HG03139 (cell line): Measurements from ENCODE around the gene RXRB.

Experiments used
- ATAC-seq: cut with Tn5 transposase; IDR thresholded peaks from one replicate; pipeline ENCODE4 v1.9.1; 2021; ENCODE audit not compliant: unreplicated experiment

The RXRB gene

DNA sequence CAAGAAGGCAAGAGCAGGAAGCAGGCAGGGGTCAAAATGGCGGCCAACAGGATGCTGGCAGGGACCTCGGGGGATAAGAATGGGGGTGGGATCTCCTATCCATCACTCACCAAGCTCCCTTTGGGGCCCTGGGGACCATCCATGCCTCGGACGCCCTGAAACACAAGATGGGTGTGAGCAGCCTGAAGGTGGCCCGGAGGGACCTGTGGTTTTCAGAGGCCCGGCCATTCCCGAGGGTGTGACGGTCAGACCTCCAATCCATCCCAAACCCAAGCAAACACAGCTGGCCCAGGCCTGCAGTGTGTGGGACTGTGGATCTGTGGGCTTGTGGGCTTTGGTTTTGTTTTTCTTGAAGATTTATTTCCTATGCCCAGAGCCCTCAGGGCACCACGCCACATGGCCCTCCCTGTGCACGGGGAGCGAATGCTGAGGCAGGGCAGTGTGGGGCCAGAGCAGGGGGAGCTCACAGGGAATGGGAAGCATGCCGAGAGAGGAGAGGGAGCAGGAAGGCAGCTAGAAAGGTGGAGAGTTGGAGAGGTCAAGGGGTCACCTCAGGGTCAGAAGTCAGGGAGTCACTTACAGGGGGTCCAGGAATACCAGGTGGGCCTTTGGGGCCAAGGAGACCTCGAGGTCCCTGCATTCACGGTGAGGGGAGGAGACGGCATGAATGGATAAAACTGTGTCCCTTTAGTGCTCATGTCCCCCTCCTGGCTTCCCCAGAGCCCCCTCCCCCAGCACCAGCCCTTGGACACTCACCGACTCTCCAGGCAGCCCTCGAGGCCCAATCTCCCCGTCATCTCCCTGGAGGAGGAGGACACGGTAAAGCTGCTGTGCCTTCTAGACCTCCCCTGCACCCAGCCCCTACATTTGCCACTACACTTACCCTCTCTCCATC is 22.7 kb downstream of the RXRB start:
- ATAC-seq, result no peak

DNA sequence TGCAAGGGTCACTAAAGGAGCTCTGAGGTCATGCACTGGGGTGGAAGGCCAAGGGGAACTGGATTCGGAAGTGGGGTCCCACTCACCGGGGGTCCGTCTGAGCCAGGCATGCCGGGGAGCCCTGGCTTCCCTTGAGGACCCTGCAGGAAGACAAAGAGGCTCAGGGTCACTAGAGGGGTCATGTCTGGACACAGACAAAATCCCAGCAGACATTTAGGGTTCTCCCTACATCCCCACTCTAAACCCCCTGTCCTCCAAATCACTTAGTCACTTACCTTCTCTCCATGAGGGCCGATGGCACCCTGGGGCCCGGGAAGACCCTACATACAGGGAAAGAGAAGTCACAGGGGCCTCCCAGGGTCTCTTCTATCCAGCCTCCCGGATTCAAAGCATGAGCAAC is 23.6 kb downstream of the RXRB start:
- no peak for ATAC-seq

DNA sequence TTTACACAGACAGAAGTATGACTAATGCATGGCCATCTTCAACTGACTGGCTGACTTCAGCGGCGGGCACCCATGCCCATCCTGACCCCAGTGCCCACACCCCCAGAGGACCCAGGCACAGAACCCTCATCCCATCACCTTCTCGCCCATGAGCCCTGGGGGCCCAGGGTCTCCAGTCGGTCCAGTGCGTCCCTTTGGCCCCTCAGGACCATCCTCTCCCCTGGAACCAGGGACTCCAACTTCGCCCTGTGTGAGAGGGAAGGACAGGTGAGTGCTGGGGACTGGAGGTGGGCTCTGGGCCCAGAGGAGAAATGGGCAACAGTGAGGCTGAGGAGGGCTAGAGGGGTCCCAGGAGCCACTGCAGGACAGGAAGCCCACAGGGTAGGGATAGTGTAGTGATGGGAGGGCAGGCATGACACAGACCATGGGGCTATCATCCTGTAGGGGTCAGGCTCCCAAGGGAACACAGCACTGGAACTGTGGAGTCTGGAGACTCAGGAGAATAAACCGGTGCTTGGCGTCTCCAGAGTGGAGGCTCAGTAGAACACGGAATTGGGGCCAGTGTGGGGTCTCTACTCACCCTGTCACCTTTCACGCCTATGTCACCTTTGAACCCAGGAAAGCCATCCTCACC is 24.9 kb downstream of the RXRB start:
- no peak for ATAC-seq

DNA sequence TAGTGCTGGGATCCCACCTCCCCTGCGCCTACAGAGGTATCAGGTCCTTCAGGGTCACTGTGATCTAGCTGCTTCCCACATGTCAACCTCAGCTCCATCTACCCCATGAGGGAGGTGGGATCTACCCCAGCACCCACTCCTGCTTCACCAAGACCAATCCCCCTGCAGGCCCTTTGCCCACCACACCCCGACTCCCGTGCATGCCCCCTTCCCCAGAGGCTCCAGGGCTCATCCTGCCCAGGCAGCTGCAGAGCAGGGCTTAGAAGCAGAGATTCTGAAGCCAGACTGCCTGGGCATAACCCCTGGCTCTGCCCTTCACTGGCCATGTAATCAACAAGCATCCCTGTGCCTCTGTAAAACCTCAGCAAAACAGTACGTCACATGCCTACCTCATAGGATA is 25.7 kb downstream of the RXRB start:
- no peak for ATAC-seq

DNA sequence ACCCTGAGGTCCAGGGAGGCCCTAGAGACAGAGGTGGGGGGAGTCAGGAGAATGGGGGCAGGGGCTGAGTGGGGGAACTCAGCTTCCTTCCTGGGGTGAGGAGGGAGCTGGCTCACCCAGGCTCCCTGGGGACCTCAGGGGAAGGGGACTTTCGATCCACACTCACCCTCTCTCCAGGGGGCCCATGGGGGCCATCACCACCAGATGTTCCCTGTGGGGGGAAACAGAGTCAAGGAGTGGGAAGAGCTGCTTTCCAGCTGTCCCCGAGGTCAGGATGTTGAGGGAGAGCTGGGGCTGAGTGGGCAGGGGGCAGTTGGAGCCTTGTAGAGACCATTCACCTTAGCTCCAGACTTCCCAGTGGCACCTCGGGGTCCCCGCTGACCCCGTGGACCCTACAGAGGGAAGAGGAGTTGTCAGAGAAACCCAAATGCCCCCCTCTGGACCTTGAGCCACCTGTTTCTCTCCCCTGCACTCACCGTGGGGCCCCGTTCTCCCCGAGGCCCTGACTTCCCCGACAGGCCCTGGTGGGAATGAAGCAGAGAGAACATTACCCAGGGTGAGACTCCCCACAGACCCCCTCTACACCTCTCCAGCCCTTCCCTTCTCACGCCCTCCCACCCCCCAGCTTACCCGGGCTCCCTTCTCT is 26.8 kb downstream of the RXRB start:
- ATAC-seq, result no peak

DNA sequence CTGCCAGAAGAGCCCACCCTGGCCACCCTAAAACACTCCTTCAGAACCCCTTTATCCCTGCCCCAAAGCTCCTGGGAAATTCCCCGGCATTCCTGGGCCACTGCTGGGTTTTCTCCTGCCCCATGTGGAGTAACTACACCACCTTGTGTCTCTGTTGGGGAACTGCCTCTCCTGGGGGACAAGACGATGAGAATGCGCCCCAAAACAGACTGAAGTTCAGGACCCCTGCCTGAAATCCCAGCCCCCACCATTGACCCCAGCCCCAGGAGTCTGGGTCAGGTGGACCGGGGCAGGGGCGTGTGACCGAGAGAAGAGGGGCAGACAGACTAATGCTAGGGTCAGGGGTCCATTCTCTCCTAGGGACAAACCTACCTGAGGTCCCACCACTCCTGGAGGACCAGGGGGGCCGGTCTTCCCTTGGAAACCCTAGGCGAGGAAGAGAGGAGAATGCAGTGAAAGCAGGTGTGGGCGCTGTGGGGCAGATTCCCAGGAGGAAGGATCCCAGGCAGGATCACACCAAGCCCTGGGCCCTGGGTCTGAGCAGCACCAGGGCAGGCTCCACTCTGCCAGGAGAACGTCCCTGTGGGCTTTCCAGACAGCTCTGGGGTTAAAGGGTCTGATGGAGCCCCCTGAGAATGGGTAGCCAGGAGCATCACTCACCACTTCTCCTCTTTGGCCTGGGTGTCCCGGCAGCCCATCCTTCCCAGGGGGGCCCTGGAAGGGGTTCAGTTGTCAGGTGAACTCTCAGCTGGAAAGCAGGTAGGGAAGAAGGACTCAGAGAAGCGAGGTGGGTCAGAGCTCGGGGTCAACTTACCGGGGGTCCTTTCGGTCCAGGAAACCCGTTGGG is 27.6 kb downstream of the RXRB start:
- ATAC-seq, result no peak

DNA sequence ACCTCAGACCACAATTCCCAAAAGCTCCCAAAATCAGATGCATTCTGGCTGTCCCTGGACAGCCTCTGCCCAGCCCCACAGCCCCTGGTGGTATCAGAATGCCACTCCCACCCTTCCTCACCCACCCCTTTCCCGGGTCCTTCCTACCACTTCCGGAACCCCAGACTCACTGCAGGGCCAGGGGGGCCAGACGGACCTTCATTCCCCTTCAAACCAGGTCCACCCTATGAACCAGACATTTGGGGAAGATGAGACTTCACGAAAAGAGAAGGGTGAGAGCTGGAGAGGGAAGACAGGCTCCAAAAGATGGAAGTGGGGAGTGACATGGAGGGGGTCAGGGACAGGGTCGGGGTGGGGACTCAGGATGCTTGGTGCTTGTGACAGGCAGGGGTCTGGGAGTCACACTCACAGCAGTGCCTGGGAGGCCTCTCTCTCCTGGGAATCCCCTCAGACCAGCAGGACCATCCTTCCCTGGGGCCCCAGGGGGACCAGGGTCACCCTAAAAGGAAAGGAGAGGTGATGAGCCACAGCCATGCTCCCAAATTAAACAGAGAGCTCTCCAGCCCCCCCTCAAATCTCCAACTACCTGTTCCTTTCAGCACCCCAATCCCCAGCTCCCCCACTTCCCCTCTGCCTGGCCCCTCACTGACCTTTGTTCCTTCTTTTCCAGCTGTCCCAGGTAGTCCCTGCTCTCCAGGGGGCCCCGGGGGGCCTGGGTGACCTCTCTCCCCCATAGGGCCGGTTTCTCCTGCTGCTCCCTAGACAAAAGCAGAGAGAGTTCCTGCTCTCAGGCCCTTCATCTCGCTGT is 28.4 kb downstream of the RXRB start:
- ATAC-seq, result no peak

DNA sequence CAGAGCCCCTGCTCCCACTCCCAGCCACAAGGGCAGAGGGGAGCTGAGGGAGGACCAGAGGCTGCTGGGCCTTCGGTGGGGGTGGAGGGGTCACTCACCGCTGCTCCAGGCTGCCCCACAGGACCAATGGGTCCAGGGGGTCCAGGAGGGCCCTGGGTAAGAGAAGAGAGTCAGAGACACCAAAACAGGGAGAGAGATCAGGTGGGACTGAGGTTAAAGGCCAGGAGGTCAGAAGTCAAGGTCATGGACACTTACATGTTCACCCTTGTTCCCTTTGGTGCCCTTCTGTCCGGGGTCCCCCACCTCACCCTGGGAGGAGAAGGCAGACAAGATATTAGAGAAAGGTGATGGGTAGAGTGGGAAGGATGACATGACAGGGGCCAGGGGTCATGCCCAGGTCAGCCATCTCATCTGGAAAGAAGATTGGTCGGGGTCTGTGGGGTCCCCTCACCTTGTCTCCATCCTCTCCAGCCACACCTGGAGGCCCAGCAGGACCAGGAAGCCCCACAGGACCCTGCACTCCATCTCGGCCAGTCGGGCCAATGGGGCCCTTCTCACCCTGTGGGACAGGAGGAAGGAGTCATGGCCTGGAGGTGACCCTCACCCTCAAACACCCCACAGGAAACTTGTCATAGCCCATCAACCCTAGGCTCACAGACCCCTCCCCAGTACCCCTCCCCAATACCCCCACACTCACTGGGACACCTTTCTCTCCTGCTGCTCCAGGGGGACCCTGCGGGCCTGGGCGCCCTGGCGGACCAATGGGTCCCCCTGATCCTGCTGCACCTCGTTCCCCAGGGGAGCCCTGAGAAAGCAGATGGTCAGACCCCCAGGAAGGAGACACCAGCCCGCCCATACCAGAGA is 29.2 kb downstream of the RXRB start:
- no peak for ATAC-seq

DNA sequence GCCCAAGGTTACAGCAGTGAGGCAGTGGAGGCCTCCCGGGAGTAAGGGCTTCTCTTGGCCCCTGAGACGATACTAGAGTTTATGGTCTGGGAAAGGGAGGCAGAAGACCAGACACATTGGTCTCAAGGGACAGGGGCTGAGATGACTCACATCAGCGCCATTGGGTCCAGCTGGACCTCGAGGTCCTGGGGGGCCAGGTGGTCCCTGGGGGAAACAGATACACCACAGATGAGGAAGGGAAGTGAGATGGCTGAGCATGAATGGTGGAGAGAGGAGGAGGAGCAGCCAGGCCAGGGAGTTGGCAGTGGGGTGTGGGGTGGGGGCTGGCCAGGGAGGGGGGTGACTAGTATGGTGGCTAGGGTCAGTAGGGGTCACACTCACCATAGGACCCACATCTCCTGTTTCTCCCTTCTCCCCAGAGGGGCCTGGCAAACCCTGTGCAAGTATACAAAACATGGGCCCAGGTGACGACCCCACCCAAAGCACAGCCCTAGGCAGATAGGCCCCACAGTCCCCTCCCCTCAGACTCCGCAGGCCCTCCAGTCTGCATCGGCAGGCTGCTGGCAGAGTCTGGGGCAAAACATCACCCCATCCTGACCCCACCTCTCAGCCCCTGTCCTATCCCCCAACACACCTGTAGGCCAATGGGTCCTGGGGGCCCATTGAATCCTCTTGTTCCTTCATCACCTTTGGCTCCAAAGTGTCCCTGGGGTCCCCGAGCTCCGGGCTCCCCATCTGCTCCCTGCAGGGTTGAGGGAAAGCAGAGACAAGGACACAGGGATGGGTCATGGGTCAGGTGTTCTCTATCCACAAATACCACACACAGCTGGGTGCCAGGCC is 30.1 kb downstream of the RXRB start:
- no peak for ATAC-seq

DNA sequence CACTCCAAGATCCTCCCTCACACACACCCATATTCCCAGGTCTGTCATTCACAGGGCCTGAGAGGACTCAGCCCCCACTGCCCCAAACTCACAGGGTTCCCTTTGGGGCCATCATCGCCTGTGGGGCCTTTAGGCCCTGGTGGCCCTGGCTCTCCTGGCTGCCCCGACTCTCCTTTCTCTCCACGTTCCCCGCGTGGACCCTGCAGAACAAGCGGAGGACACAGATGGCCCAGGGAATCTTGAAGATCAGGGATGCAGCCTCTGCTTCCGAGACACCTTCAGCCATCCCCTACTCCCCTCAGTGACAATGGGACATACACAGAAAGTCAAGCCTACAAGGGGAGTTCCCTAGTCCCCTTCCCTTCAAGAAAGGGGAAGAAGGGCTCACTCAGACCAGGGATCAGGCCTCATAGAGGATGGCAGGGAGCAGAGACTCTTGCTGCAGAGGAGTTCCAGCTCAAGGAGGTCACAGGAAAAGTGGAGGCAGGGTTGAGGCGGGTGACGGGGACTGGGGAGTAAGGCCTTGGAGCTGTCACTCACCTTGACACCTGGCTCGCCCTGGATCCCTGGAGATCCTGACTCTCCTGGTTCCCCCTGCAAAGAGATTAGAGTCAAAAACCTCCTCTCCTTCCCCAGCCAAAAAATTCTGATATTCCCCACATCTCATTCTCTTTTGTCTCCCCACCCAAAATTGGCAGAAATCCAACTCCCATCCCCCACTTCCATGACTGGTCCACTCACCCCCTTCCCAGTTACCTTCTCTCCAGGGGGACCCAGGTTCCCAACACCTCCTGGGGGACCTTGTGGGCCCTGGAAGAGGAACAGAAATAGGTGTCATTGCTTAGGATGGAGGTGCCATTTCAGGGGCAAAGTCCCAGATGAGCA is 30.9 kb downstream of the RXRB start:
- no peak for ATAC-seq

DNA sequence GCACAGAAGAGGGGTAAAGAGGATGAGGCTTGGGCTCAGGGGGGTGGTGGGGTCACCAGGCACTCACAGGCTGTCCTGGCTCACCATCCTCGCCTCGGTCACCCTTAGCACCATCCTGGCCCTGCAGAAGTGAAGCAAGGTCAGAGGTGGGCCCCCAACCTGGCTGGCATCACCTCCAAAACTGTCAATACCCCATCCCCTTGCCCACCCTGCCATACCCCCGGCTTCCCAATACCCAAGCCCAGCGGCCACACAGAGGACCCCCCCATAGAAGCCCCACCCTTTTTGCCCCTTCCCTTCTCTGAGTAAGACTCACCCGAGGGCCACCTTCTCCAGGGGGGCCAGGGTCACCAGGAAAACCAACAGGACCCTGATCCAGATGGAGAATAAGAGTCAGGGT is 31.8 kb downstream of the RXRB start:
- no peak for ATAC-seq

DNA sequence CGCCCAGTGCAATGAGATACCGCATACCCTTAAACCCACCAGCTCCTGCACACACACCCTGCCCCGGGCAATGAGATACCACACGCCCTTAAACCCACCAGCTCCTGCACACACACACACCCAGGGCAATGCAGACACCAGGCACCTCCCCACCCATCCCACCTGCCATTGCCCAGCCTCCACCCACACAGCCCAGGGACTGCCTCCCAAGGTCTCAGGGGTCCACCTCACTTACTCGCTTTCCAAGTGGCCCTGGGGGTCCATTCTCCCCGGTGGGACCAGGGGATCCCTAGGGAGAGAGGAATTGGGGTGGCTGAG is 32.2 kb downstream of the RXRB start:
- no peak for ATAC-seq

DNA sequence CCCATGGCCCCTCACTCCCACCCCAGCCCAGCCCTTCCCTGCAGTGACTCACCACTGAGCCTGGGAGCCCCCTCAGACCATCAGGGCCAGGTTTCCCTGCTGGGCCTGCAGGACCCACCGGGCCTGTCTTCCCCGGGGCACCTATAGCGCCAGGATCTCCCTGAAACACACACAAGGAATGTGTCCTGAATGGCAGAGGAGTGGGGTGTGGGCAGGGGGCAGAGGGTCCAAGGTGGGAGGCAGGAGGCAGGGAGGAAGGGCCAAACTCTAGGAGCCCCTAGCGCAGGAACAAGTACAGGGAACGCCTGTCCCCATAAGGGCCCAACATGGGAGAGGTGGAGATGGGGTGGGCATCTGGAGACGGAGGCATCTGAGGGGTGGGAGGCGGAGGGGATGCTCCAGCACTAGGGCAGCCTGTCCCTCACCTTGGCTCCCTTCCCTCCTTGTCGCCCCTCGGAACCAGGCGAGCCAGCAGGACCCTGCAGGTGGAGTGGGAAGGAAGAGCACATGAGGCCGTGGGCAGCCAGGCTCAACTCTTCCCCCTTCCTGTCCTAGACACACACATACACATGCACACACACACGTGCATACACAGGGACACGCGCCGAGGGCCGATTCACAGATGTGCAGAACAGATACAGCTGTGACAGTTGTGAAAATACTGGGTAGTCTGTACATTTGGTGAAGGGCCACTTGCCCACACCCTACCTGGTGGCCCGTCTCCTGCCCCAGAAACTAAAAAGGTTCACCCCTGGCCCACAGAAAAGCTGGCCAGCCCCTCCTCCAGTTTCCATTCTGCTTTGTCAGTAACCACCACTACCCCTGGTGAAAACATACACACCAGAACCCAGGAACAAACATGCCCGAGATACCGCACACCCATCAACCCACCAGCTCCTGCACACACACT is 32.8 kb downstream of the RXRB start:
- no peak for ATAC-seq

DNA sequence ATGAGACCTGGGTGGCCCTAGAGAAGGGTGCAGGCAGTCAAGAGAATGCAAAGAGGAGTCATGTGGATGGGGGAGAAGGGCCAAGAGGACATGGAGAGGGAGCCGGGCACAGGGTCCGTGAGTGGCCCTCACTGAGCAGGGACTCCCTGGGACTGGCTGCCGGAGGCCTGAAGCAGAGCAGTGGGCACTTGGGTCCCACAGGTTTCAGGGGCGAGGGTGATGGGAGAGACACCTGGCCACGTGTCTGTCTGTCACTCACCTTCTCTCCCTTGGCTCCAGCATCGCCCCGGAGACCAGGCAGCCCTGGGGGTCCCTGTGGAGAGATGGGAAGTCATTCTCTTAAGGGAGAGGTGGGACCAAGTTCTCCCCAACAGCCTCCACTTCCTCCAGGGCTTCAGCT is 33.7 kb downstream of the RXRB start:
- no peak for ATAC-seq

DNA sequence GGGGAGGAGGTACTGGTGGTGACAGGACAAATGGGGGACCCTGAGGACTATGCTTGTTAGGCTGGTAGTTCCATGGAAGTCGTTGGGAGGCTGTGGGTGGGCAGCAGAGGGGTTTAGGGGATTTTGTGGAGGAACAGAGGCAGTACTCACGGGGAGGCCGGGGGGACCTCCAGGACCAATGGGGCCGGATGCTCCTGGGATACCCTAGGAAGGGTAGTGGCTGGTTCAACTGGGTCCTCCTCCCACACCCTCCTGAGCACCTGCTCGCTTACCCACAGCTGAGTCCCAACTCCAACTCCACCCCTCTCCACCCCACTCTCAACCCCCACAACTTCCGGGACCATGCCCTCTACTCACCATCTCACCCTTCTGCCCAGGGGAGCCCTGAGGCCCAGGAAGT is 34.1 kb downstream of the RXRB start:
- no peak for ATAC-seq

DNA sequence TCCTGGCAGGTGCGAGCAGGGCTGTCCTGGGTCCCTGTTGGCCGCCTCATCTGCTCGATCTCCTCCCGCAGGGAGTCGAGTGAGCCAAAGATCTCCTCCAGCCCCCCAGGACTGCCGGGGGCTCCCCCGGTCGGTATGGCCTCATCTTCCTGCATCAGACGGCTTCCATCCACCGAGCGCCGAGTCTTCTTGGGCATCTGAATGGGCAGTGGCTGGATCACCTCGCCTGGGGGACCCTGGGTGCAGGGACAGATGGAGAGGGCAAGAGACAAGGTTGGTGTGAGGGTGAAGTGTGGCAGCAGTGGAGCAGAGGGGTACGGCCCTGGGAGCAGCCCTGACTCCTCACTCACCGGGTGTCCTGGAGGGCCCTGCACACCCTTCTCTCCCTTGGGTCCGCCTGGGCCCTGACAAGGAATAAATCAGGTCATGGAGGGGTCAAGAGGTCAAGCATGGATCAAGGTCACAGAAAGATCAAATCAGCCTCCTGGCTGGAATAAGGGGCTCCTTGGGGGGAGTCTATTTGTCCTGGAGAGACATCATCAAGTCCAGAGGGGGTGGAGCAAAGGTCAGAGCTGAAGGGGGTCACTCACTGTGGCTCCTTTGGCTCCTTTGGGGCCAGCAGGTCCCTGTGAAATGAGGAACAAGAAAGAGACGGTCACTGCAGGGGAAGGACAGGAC is 34.7 kb downstream of the RXRB start:
- no peak for ATAC-seq
